UCSD-AML1 (cell line): ENCODE measurements around the gene GAPDH.

Experiments used
- DNase-seq: peaks from one replicate; lab custom pipeline; 2025; ENCODE audit not compliant: unreplicated experiment; lab: John Stamatoyannopoulos, UW

The GAPDH gene

DNA sequence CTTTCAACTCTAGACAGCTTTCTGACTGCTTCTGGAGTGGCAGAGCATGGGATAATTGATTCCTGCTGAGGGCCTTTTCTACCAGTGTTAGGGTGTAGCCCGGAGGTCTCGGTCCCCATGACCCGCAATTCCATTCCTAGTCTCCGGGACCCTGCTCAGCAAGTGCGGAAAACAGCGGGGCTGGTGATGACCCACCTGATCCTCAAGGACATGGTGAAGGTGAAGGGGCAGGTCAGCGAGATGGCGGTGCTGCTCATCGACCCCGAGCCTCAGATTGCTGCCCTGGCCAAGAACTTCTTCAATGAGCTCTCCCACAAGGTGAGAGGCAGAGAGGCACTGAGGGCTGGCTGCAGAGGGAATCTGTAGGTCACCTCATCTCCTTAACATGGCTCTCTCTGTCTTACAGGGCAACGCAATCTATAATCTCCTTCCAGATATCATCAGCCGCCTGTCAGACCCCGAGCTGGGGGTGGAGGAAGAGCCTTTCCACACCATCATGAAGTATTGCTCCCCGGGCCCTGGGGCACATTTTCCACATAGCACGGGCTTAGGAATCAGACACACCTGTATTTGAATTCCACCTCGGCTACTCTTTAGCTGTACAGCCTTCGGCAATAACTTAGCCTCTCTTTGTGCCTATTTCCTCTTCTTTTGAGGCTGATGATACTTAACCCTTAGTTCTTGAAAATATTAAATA is 5.6 kb upstream of the GAPDH start:
- DNase-seq: no peak

DNA sequence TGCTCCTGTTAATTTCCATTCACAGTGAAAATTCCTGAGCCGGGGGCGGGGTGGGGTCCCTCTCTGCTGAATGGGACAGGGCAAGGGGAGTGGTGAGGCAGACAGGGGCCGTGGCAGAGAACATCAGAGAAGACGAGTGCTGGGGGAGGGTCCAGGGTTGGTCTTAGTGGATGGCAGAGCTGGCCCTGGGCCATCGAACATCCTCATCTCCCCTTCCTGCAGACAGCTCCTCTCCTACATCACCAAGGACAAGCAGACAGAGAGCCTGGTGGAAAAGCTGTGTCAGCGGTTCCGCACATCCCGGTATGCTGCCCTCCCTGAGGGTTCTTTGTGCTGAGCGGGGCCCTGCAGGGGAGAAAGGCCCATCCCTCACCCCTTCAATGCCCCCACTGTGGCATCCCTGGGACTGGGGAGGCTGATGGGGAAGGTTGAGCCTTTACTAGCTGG is 5.0 kb upstream of the GAPDH start:
- DNase-seq: no peak

DNA sequence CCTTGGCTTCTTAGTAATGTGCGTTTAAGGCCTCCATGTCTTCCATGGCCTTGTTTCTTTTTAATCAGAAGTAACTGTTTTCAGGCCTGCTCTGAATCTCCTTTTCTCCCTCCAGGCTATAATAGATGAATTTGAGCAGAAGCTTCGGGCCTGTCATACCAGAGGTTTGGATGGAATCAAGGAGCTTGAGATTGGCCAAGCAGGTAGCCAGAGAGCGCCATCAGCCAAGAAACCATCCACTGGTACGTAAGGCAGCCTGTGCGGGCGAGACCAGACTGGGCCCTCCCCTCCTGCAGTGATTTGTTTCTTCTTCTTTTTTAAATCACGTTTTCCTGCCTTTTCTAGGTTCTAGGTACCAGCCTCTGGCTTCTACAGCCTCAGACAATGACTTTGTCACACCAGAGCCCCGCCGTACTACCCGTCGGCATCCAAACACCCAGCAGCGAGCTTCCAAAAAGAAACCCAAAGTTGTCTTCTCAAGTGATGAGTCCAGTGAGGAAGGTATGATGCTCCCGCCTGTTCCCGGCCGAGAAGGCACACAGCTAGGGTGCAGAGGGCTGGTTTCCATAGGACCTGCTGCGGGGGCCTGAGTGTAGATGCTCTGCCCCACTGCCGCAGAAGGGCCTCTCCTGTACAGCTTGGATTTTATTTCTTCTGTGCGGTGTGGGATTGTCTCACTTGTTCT is 3.6 kb upstream of the GAPDH start:
- DNase-seq: no peak

DNA sequence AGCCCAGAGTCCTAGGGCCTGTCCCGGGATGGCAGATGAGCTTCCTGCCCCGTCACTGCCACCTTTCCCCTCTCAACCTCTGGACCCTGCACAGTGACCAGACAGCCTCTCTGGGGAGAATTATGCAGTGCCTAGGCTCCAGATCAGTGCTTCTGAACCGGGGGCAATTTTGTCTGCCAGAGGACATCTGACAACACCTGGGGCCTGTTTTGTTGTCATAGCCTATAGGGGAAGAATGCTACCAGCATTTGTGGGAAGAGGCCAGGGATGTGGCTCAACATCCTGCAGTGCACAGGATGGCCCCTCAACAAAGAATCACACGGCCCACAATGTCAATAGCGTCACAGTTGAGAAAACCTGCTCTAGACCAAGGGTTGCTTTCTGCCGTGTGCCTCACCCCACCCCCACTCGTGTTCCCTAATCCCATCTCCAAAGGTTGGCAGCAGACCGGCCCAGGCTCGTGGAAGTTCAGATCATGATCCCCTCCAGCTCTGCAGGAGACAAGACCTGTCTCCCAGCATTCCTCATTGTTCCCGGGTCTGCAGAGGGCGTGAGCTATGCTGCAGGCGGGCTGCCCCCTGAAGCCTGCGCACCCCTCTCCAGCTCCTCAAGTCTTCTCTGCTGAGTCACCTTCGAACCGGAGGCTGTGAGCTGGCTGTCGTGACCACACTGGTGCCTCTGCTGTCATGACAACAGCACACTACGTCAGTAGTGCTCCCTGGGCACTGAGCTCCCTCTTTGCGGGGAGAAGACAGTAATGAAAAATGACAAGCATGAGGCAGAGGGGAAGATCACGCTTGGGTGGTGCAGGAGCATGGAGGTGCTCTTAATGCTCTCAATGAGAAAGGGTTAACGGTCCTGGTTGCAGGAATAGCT is 2.0 kb upstream of the GAPDH start:
- DNase-seq: peak; percentile 82

DNA sequence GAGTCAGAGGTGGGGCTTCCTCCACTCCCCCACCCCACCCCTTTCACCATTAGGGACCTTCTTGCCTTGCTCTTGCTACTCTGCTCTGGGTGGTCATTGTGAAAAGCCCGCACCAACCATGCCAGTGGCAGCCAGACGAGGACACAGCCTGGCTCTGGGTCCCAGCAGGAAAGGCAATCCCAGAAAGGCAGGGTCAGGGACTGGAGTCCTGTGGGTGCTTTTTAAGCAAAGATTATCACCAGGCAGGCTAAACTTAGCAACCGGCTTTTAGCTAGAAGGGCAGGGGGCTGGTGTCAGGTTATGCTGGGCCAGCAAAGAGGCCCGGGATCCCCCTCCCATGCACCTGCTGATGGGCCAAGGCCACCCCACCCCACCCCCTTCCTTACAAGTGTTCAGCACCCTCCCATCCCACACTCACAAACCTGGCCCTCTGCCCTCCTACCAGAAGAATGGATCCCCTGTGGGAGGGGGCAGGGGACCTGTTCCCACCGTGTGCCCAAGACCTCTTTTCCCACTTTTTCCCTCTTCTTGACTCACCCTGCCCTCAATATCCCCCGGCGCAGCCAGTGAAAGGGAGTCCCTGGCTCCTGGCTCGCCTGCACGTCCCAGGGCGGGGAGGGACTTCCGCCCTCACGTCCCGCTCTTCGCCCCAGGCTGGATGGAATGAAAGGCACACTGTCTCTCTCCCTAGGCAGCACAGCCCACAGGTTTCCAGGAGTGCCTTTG is 1.2 kb upstream of the GAPDH start:
- peak; percentile 81 for DNase-seq

DNA sequence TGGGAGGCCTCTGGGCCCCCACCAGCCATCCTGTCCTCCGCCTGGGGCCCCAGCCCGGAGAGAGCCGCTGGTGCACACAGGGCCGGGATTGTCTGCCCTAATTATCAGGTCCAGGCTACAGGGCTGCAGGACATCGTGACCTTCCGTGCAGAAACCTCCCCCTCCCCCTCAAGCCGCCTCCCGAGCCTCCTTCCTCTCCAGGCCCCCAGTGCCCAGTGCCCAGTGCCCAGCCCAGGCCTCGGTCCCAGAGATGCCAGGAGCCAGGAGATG is 729 bp upstream of the GAPDH start:
- DNase-seq: no peak

DNA sequence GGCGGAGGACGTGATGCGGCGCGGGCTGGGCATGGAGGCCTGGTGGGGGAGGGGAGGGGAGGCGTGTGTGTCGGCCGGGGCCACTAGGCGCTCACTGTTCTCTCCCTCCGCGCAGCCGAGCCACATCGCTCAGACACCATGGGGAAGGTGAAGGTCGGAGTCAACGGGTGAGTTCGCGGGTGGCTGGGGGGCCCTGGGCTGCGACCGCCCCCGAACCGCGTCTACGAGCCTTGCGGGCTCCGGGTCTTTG is 303 bp downstream of the GAPDH start:
- no peak for DNase-seq

DNA sequence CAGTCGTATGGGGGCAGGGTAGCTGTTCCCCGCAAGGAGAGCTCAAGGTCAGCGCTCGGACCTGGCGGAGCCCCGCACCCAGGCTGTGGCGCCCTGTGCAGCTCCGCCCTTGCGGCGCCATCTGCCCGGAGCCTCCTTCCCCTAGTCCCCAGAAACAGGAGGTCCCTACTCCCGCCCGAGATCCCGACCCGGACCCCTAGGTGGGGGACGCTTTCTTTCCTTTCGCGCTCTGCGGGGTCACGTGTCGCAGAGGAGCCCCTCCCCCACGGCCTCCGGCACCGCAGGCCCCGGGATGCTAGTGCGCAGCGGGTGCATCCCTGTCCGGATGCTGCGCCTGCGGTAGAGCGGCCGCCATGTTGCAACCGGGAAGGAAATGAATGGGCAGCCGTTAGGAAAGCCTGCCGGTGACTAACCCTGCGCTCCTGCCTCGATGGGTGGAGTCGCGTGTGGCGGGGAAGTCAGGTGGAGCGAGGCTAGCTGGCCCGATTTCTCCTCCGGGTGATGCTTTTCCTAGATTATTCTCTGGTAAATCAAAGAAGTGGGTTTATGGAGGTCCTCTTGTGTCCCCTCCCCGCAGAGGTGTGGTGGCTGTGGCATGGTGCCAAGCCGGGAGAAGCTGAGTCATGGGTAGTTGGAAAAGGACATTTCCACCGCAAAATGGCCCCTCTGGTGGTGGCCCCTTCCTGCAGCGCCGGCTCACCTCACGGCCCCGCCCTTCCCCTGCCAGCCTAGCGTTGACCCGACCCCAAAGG is 804 bp downstream of the GAPDH start:
- DNase-seq: peak; percentile 83

DNA sequence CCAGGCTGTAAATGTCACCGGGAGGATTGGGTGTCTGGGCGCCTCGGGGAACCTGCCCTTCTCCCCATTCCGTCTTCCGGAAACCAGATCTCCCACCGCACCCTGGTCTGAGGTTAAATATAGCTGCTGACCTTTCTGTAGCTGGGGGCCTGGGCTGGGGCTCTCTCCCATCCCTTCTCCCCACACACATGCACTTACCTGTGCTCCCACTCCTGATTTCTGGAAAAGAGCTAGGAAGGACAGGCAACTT is 1.3 kb downstream of the GAPDH start:
- no peak for DNase-seq

DNA sequence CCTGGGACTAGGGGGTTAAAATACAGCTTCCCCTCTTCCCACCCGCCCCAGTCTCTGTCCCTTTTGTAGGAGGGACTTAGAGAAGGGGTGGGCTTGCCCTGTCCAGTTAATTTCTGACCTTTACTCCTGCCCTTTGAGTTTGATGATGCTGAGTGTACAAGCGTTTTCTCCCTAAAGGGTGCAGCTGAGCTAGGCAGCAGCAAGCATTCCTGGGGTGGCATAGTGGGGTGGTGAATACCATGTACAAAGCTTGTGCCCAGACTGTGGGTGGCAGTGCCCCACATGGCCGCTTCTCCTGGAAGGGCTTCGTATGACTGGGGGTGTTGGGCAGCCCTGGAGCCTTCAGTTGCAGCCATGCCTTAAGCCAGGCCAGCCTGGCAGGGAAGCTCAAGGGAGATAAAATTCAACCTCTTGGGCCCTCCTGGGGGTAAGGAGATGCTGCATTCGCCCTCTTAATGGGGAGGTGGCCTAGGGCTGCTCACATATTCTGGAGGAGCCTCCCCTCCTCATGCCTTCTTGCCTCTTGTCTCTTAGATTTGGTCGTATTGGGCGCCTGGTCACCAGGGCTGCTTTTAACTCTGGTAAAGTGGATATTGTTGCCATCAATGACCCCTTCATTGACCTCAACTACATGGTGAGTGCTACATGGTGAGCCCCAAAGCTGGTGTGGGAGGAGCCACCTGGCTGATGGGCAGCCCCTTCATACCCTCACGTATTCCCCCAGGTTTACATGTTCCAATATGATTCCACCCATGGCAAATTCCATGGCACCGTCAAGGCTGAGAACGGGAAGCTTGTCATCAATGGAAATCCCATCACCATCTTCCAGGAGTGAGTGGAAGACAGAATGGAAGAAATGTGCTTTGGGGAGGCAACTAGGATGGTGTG is 1.9 kb downstream of the GAPDH start:
- no peak for DNase-seq

DNA sequence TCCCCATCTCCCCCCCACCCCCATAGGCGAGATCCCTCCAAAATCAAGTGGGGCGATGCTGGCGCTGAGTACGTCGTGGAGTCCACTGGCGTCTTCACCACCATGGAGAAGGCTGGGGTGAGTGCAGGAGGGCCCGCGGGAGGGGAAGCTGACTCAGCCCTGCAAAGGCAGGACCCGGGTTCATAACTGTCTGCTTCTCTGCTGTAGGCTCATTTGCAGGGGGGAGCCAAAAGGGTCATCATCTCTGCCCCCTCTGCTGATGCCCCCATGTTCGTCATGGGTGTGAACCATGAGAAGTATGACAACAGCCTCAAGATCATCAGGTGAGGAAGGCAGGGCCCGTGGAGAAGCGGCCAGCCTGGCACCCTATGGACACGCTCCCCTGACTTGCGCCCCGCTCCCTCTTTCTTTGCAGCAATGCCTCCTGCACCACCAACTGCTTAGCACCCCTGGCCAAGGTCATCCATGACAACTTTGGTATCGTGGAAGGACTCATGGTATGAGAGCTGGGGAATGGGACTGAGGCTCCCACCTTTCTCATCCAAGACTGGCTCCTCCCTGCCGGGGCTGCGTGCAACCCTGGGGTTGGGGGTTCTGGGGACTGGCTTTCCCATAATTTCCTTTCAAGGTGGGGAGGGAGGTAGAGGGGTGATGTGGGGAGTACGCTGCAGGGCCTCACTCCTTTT is 2.7 kb downstream of the GAPDH start:
- no peak for DNase-seq

DNA sequence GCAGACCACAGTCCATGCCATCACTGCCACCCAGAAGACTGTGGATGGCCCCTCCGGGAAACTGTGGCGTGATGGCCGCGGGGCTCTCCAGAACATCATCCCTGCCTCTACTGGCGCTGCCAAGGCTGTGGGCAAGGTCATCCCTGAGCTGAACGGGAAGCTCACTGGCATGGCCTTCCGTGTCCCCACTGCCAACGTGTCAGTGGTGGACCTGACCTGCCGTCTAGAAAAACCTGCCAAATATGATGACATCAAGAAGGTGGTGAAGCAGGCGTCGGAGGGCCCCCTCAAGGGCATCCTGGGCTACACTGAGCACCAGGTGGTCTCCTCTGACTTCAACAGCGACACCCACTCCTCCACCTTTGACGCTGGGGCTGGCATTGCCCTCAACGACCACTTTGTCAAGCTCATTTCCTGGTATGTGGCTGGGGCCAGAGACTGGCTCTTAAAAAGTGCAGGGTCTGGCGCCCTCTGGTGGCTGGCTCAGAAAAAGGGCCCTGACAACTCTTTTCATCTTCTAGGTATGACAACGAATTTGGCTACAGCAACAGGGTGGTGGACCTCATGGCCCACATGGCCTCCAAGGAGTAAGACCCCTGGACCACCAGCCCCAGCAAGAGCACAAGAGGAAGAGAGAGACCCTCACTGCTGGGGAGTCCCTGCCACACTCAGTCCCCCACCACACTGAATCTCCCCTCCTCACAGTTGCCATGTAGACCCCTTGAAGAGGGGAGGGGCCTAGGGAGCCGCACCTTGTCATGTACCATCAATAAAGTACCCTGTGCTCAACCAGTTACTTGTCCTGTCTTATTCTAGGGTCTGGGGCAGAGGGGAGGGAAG is 3.5 kb downstream of the GAPDH start:
- DNase-seq: peak; percentile 79

DNA sequence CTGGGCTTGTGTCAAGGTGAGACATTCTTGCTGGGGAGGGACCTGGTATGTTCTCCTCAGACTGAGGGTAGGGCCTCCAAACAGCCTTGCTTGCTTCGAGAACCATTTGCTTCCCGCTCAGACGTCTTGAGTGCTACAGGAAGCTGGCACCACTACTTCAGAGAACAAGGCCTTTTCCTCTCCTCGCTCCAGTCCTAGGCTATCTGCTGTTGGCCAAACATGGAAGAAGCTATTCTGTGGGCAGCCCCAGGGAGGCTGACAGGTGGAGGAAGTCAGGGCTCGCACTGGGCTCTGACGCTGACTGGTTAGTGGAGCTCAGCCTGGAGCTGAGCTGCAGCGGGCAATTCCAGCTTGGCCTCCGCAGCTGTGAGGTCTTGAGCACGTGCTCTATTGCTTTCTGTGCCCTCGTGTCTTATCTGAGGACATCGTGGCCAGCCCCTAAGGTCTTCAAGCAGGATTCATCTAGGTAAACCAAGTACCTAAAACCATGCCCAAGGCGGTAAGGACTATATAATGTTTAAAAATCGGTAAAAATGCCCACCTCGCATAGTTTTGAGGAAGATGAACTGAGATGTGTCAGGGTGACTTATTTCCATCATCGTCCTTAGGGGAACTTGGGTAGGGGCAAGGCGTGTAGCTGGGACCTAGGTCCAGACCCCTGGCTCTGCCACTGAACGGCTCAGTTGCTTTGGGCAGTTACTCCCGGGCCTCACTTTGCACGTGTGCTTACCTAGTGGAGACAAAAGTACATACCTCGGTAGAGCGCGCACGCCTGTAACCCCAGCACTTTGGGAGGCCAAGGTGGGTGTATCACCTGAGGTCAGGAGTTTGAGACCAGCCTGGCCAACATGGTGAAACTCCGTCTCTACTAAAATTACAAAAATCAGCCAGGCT is 4.3 kb downstream of the GAPDH start:
- peak; percentile 27 for DNase-seq

DNA sequence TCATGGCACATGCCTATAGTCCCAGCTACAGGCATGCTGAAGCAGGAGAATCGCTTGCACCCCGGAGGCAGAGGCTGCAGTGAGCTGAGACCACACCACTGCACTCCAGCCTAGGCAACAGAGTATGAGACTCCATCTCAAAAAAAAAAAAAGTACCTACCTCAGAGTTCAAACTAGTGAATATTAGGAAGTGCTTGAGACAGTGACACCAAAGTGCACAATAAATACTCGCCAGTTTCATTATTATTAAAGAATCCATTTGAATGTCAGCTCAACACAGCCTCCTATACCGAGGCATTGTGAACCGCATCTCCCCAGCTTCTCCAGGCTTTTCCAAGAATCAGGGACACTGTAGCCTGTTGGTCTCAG is 5.0 kb downstream of the GAPDH start:
- no peak for DNase-seq

DNA sequence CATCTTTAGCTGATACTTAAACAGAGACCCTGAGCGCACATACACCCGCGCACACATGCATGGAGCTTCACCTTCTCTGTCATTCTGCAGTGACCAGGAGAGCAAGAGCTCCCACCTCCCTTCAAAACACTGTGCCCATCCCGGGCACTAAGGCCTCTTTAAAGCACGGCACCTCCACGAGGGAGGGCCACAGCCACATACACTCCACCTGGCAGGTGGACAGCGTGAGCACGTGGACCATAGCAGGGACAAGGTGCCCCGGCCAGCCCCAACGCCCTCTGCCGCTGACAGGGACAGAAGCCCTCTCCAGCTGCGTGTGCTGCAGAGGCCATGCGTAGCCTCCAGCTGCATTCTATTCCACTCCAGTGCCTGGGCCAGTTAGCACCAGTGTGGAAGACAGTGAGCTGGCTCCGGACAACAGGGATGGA is 5.4 kb downstream of the GAPDH start:
- DNase-seq: no peak

DNA sequence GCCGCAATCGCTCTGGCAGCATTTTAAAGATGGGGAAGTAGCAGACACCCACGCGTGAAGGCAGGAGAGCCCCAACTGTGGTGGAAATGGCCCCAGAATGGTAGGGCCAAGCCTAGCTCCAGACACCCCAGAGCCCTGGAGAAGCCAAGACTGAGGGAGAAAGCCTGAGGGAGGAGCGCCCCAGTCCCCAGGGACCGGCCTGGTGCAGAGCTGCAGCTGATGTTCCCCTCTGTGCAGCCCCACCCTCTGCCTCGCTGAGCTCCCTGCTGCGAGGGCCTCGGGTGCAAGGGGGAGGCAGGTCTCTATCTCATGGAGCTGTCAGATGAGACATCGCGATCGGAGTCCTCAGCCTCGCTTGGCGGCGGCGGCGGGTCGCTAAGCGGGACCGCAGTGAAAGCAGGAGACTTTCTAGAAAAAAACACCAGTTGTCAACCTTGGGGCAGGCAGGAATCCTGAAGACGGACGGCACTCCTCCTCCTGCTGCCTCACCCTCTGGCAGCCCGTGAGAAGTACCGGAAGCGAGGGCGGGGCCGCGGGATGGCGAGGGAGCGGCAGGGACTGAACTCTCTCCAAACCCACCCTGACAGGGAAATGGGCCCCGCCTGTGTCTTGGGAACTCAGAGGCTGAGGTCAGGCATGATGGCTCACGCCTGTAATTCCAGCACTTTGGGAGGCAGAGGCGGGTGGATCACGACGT is 6.0 kb downstream of the GAPDH start:
- DNase-seq: peak; percentile 79
